Osteoblast (primary cell): ENCODE measurements around the gene OR51A2. TPM values are rescaled to one million over a fixed set of nuclear protein-coding genes. Genes with fewer than 3 reads are reported as not detected.

Source experiments
- DNase-seq: peaks from one replicate; pipeline ENCODE4 v3.0.0; 2011; ENCODE audit warnings: low spot score, mixed read lengths; ENCODE audit not compliant: insufficient read length; ENCODE audit errors: missing footprints
- H2AFZ ChIP-seq: 2 replicates; pipeline ENCODE4 v1.6.0; 2011; ENCODE audit warnings: mild to moderate bottlenecking, low read length
- H3K27ac ChIP-seq: 2 replicates; pipeline ENCODE4 v1.5.1; 2011; ENCODE audit warnings: mild to moderate bottlenecking, low read depth, low read length, moderate library complexity
- H3K27me3 ChIP-seq: 2 replicates; pipeline ENCODE4 v1.6.0; 2012; ENCODE audit warnings: mild to moderate bottlenecking, control low read depth, inconsistent platforms, low read length, moderate library complexity; ENCODE audit not compliant: insufficient read depth
- H3K36me3 ChIP-seq: 2 replicates; pipeline ENCODE4 v1.5.1; 2011; ENCODE audit warnings: mild to moderate bottlenecking, low read length, control low read depth, moderate library complexity; ENCODE audit not compliant: insufficient read depth
- H3K4me1 ChIP-seq: 2 replicates; pipeline ENCODE4 v1.5.1; 2011; ENCODE audit warnings: mild to moderate bottlenecking, low read length, control low read depth, moderate library complexity; ENCODE audit not compliant: insufficient read depth
- H3K4me2 ChIP-seq: 2 replicates; pipeline ENCODE4 v1.6.0; 2011; ENCODE audit warnings: mild to moderate bottlenecking, low read length; ENCODE audit not compliant: insufficient read depth
- H3K4me3 ChIP-seq: fragments of 200-600 bp; sonication (generic); 3 replicates; pipeline ENCODE4 v1.5.1; 2012; ENCODE audit warnings: mild to moderate bottlenecking, low read length, inconsistent platforms; ENCODE audit not compliant: insufficient read depth
- H3K79me2 ChIP-seq: 2 replicates; pipeline ENCODE4 v1.6.0; 2012; ENCODE audit warnings: mild to moderate bottlenecking, low read length, control low read depth, inconsistent platforms; ENCODE audit not compliant: insufficient read depth
- H3K9me3 ChIP-seq: 2 replicates; pipeline ENCODE4 v1.5.1; 2011; ENCODE audit warnings: low read depth, low read length, control low read depth
- H4K20me1 ChIP-seq: 2 replicates; pipeline ENCODE4 v1.6.0; 2012; ENCODE audit warnings: mild to moderate bottlenecking, low read length, control low read depth; ENCODE audit not compliant: insufficient read depth
- CTCF ChIP-seq: IDR thresholded peaks from 2 replicates; pipeline ENCODE4 v1.5.1; 2011; ENCODE audit warnings: mild to moderate bottlenecking, low read depth, low read length, moderate library complexity; ENCODE audit errors: extremely low read depth
- total RNA-seq: library from RNA; depleted of rRNA; stranded (reverse); fragments of >200 nt; gene quantifications from 2 replicates; pipeline ENCODE4 v1.2.3, GENCODE V29; 2012

Gene OR51A2
- total RNA-seq, 1 donor, result not detected

GRCh38 chr11:4922304-4922703 is 33.2 kb downstream of the OR51A2 start:
- no peaks in the 10 kb centered on the region for H4K20me1 ChIP-seq
- no peaks in the 10 kb centered on the region for H3K27me3 ChIP-seq
- no peaks in the 10 kb centered on the region for H3K4me1 ChIP-seq
- DNase-seq, result peak; percentile 35
- no peak overlapping the region for H3K27ac ChIP-seq
- H3K9me3 ChIP-seq, result no peaks in the 10 kb centered on the region
- no peak overlapping the region for H3K4me3 ChIP-seq
- no peak for TF ChIP-seq CTCF
- H3K79me2 ChIP-seq, result no peaks in the 10 kb centered on the region
- no peak overlapping the region for H3K4me2 ChIP-seq
- H3K36me3 ChIP-seq, result no peaks in the 10 kb centered on the region
- no peak overlapping the region for H2AFZ ChIP-seq

- Histone ChIP-seq H3K79me2 (no peaks in the 10 kb centered on the region), H3K9me3 (no peaks in the 10 kb centered on the region), H4K20me1 (no peaks in the 10 kb centered on the region), H3K4me2 (no peak overlapping the region), H3K27ac (no peak overlapping the region), H3K4me1 (no peaks in the 10 kb centered on the region), H3K36me3 (no peaks in the 10 kb centered on the region), H2AFZ (no peak overlapping the region), H3K4me3 (no peak overlapping the region), H3K27me3 (no peaks in the 10 kb centered on the region)
- DNase-seq, result no peak
- TF ChIP-seq CTCF, result no peak
Measured at GRCh38 chr11:4921796-4922195, 33.7 kb downstream of the OR51A2 start.

- Histone ChIP-seq H3K36me3 (no peaks in the 10 kb centered on the region), H3K4me2 (no peak within 1 kb of the TSS), H3K79me2 (no peaks in the 10 kb centered on the region), H3K27ac (no peak within 1 kb of the TSS), H3K4me3 (no peak within 1 kb of the TSS), H3K4me1 (no peaks in the 10 kb centered on the region), H3K9me3 (no peaks in the 10 kb centered on the region), H2AFZ (no peak within 1 kb of the TSS), H3K27me3 (no peaks in the 10 kb centered on the region), H4K20me1 (no peaks in the 10 kb centered on the region)
- no peak for TF ChIP-seq CTCF
- no peak for DNase-seq
Measured at GRCh38 chr11:4919250-4919649, 36.3 kb downstream of the OR51A2 start, which contains the start of gene OR51G2. Gene OR51G2 (minus strand): TSS chr11:4919350. CDS start chr11:4915663, 3,687 bp downstream.

- H3K79me2 ChIP-seq, result no peaks in the 10 kb centered on the region
- H3K4me3 ChIP-seq, result no peak overlapping the region
- no peak overlapping the region for H3K27ac ChIP-seq
- H3K27me3 ChIP-seq, result no peaks in the 10 kb centered on the region
- no peaks in the 10 kb centered on the region for H3K36me3 ChIP-seq
- no peaks in the 10 kb centered on the region for H3K4me1 ChIP-seq
- no peak overlapping the region for H2AFZ ChIP-seq
- TF ChIP-seq CTCF, result no peak
- no peaks in the 10 kb centered on the region for H3K9me3 ChIP-seq
- H3K4me2 ChIP-seq, result no peak overlapping the region
- no peaks in the 10 kb centered on the region for H4K20me1 ChIP-seq
- DNase-seq, result no peak
Measured at GRCh38 chr11:4916581-4916980, 38.9 kb downstream of the OR51A2 start.

Other genes with a start within 250 kb of the OR51A2 start
- gene OR51F1, start 185.8 kb downstream of the OR51A2 start, total RNA-seq, result not detected in 2 replicates
- not detected in 2 replicates for gene OR52R1, start 151.3 kb downstream of the OR51A2 start, total RNA-seq
- not detected in 2 replicates for gene OR51F2, start 134.4 kb downstream of the OR51A2 start, total RNA-seq
- gene OR51S1, start 106.5 kb downstream of the OR51A2 start, total RNA-seq, result not detected in 2 replicates
- not detected in 2 replicates for gene OR51T1, start 73.8 kb downstream of the OR51A2 start, total RNA-seq
- not detected in 2 replicates for gene OR51A7, start 51.9 kb downstream of the OR51A2 start, total RNA-seq
- not detected in 2 replicates for gene OR51G2, start 36.4 kb downstream of the OR51A2 start, total RNA-seq
- not detected in 2 replicates for gene OR51G1, start 31.4 kb downstream of the OR51A2 start, total RNA-seq
- not detected in 2 replicates for gene OR51A4, start 8.1 kb downstream of the OR51A2 start, total RNA-seq
- gene OR51L1, start 39.1 kb upstream of the OR51A2 start, total RNA-seq, result not detected in 2 replicates
- not detected in 2 replicates for gene OR52J3, start 90.8 kb upstream of the OR51A2 start, total RNA-seq
- gene OR52E2, start 103.9 kb upstream of the OR51A2 start, total RNA-seq, result not detected in 2 replicates
- not detected in 2 replicates for gene OR52E1, start 113.9 kb upstream of the OR51A2 start, total RNA-seq
- gene OR52A5, start 182.6 kb upstream of the OR51A2 start, total RNA-seq, result not detected in 2 replicates
- not detected in 2 replicates for gene OR52A1, start 199.0 kb upstream of the OR51A2 start, total RNA-seq
- not detected in 2 replicates for gene OR51V1, start 245.0 kb upstream of the OR51A2 start, total RNA-seq